Measurements from ENCODE around the gene OVCA2.

Gene OVCA2

GRCh38 chr17:2034806-2035540, 6.8 kb upstream of the OVCA2 start:
- no peak overlapping the region for H3K27ac ChIP-seq (ENCODE audit: low read depth, low read length)
- no peaks in the 10 kb centered on the region for H3K9me3 ChIP-seq (ENCODE audit: insufficient read depth, low read length)
- no peak for TF ChIP-seq EZH2phosphoT487 (conservative IDR thresholded peaks at IDR 0.05; ENCODE audit: low read length)
- TF ChIP-seq, protein P1, sequence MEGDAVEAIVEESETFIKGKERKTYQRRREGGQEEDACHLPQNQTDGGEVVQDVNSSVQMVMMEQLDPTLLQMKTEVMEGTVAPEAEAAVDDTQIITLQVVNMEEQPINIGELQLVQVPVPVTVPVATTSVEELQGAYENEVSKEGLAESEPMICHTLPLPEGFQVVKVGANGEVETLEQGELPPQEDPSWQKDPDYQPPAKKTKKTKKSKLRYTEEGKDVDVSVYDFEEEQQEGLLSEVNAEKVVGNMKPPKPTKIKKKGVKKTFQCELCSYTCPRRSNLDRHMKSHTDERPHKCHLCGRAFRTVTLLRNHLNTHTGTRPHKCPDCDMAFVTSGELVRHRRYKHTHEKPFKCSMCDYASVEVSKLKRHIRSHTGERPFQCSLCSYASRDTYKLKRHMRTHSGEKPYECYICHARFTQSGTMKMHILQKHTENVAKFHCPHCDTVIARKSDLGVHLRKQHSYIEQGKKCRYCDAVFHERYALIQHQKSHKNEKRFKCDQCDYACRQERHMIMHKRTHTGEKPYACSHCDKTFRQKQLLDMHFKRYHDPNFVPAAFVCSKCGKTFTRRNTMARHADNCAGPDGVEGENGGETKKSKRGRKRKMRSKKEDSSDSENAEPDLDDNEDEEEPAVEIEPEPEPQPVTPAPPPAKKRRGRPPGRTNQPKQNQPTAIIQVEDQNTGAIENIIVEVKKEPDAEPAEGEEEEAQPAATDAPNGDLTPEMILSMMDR (IDR thresholded peaks at IDR 0.05; ENCODE audit: insufficient read depth, low read length, poor library complexity, severe bottlenecking) = no peak
- H3K9me2 ChIP-seq (replicated peaks; ENCODE audit: insufficient read depth, low read length) = no peaks in the 10 kb centered on the region
- no peaks in the 10 kb centered on the region for H3K27me3 ChIP-seq (ENCODE audit: low read length)
- no peaks in the 10 kb centered on the region for H3F3A ChIP-seq (ENCODE audit: insufficient read depth)
- H3K79me2 ChIP-seq (ENCODE audit: insufficient read depth, low read length) = no peaks in the 10 kb centered on the region
- no peak overlapping the region for H2AFZ ChIP-seq (ENCODE audit: low read depth, low read length, severe bottlenecking)
- no peak overlapping the region for H3K4me2 ChIP-seq (ENCODE audit: low read depth, low read length, poor library complexity, severe bottlenecking)
- no peak overlapping the region for H3K4me3 ChIP-seq (ENCODE audit: insufficient read depth, low read length, poor library complexity, severe bottlenecking)
- H4K20me1 ChIP-seq (ENCODE audit: low read depth, low read length) = no peaks in the 10 kb centered on the region
- H3K9ac ChIP-seq (ENCODE audit: low read length) = no peak overlapping the region
- no peaks in the 10 kb centered on the region for H3K36me3 ChIP-seq (ENCODE audit: low read length)

DNA sequence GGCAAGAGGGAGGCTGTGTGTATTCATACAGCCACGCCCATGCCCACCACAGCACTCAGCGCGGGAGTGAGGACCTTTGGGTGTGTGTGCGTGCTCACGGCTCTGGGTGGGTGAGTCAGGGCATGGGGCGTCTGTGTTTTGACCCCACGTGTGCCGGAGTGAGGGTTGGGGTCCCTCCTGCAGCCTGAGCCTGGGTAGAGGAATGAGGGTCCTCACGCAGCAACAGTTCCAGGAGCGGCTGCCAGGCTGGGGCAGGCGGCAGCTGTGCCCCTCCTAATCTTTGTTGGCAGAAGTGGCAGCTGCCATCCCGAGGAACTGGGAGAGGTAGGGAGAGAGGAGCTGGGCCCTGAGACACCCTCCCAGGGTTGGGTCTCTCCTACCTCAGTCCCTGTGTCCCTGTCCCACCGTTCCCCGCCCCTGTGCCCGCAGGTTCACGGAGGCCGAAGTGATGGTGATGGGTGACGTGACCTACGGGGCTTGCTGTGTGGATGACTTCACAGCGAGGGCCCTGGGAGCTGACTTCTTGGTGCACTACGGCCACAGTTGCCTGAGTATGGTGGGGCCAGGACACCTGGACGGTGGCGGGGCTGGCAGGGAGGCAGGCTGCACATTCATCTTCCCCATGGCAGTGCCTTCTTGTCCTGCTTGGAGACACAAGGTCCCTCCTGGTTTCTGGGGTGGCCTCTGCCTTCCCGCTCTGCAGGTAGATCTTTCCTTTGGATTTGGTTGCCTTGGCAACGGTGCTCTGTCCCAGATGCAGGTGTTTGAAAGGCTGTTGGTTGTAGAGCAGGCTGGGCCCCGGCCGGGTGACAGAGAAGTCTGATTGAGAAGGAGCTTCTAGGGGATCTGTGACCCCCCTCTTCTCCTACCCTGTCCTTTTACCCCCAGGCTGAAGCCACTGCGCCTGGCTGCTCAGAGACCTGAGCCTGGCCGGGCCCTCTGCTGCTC, 6.0 kb upstream of the OVCA2 start:
- no peak overlapping the region for H2AFZ ChIP-seq (ENCODE audit: low read depth, low read length, severe bottlenecking)
- H3K4me2 ChIP-seq (ENCODE audit: low read depth, low read length, poor library complexity, severe bottlenecking) = no peak overlapping the region
- no peak overlapping the region for H3K4me3 ChIP-seq (ENCODE audit: insufficient read depth, low read length, poor library complexity, severe bottlenecking)
- H3K27me3 ChIP-seq (ENCODE audit: low read length) = no peaks in the 10 kb centered on the region
- H3K27ac ChIP-seq (ENCODE audit: low read depth, low read length) = no peak overlapping the region
- H3K9ac ChIP-seq (ENCODE audit: low read length) = no peak overlapping the region
- no peak for TF ChIP-seq EZH2phosphoT487 (conservative IDR thresholded peaks at IDR 0.05; ENCODE audit: low read length)
- TF ChIP-seq, protein P1 (IDR thresholded peaks at IDR 0.05; ENCODE audit: insufficient read depth, low read length, poor library complexity, severe bottlenecking) = no peak
- no peaks in the 10 kb centered on the region for H3K9me2 ChIP-seq (replicated peaks; ENCODE audit: insufficient read depth, low read length)
- no peaks in the 10 kb centered on the region for H3K36me3 ChIP-seq (ENCODE audit: low read length)
- no peaks in the 10 kb centered on the region for H3F3A ChIP-seq (ENCODE audit: insufficient read depth)
- H4K20me1 ChIP-seq (ENCODE audit: low read depth, low read length) = no peaks in the 10 kb centered on the region
- H3K9me3 ChIP-seq (ENCODE audit: insufficient read depth, low read length) = no peaks in the 10 kb centered on the region
- no peaks in the 10 kb centered on the region for H3K79me2 ChIP-seq (ENCODE audit: insufficient read depth, low read length)

DNA sequence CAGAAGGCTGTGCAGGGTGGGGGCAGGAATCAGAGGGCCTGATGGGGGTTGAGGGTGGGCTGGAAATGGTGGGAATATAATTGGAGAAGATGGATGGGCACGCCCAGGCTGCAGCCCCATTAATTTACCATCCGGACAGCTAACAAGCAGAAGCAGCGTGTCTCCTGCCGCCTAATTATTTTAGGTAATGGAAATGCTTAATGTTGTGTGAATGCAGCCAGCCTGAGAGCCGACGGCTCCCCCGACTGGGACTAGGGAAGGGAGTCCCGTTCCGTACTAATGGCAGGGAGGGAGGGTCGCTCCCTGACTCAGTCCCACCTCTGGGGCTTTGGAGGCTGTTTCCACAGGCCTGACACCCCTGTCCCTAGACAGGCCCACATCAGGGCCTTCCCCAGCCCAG, 4.7 kb upstream of the OVCA2 start:
- peaks cover under 1% of the 10 kb centered on the region; the same call in 1 of the 2 replicates for H3K79me2 ChIP-seq (ENCODE audit: insufficient read depth, low read length)
- H3K27ac ChIP-seq (ENCODE audit: low read depth, low read length) = no peak overlapping the region
- no peaks in the 10 kb centered on the region for H3K27me3 ChIP-seq (ENCODE audit: low read length)
- H3K36me3 ChIP-seq (ENCODE audit: low read length) = no peaks in the 10 kb centered on the region
- no peak overlapping the region for H3K4me3 ChIP-seq (ENCODE audit: insufficient read depth, low read length, poor library complexity, severe bottlenecking)
- H3F3A ChIP-seq (ENCODE audit: insufficient read depth) = no peaks in the 10 kb centered on the region
- H4K20me1 ChIP-seq (ENCODE audit: low read depth, low read length) = no peaks in the 10 kb centered on the region
- H3K9ac ChIP-seq (ENCODE audit: low read length) = no peak overlapping the region
- TF ChIP-seq, protein P1 (IDR thresholded peaks at IDR 0.05; ENCODE audit: insufficient read depth, low read length, poor library complexity, severe bottlenecking) = no peak
- no peak for TF ChIP-seq EZH2phosphoT487 (conservative IDR thresholded peaks at IDR 0.05; ENCODE audit: low read length)
- no peak overlapping the region for H3K4me2 ChIP-seq (ENCODE audit: low read depth, low read length, poor library complexity, severe bottlenecking)
- no peak overlapping the region for H2AFZ ChIP-seq (ENCODE audit: low read depth, low read length, severe bottlenecking)
- no peaks in the 10 kb centered on the region for H3K9me3 ChIP-seq (ENCODE audit: insufficient read depth, low read length)
- no peaks in the 10 kb centered on the region for H3K9me2 ChIP-seq (replicated peaks; ENCODE audit: insufficient read depth, low read length)

Measured in SU-DHL-6 (cell line).